NCI-H345 (cell line): ENCODE data around the gene TUG1.

Source experiments
- DNase-seq: peaks from one replicate; lab custom pipeline; 2025; lab: John Stamatoyannopoulos, UW

The TUG1 gene

DNA sequence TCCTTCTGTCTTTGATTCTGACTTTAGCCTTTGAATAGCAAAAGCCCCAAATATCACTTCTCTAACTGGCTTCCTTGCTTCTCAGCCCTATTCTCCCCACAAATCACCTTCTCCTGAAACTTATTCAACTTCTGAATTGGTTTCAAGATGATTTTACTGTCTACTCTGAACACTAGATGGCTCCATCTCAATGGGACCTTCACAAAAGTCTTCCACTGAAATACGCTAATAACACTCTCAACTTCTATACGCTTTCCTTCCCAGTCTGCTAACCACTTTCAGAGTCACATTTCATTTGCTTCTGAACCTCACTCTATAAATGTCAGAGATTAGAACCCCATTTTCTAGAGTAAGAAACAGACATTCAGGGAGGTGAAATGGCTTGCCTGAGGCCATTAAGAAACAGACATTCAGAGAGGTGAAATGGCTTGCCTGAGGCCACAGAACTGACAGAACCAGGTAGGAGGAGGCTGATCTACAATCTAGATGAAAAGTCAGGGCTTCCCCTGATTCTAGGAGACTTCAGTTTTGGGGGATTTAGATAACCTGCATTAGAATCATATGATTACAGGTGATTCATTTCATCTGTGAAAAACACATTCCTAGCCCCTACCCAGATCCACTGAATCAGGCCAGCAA lies 21.1 kb upstream of the TUG1 start:
- DNase-seq: peak; percentile 19

GRCh38 chr22:30948930-30949342 lies 20.1 kb upstream of the TUG1 start:
- no peak for DNase-seq

DNA sequence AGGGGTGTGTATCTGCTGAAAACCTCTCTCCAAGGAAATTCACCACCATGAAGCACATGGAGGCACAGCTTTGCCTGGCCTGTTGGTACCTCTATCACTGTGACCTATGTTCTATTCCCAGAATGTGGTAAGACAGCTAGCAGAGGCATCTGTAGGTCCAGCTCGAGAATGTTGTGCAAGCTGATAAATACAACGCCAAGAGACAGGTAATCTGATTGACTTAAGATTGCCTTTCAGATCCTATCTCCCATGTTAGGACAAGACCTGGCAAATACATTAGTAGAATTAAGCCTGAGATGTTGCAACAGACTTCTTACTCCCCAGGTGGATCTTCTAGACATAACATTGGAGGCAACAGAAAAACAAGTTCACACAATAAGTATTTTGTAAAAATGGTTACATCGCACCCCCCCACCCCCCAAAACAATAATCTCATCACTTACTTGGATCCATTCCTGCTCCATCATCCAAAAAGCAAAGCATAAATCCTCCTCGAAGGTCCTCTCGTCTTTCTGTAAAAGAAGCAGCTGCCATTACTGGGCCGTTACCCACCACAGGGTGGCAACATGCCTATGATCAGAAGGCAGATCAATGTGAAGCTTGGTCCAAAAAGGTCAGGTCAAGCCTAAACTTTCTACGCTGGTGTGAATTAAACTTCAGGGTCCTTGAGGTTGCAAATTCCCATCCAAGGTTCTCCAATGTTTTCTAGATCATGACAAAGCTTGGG lies 19.0 kb upstream of the TUG1 start:
- no peak for DNase-seq

DNA sequence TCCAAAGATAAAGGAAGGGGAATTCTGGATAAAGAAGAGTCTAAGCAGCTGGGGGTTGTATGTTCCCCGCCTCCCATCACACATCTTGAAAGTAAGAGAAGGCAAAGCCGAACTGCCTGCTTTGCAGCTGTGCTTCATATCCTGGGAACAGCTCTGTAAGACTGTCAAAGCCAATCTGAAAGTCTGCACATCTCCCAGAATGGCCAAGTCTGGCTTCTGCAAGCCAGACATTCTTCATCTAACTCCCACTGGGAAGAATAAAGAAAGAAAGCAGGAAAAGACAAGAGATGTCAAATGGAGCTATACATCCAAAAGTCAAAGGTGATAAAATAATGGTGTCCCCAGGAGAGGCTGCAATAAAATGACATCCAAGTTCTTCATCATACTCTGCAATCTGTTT lies 15.9 kb upstream of the TUG1 start:
- no peak for DNase-seq

- no peak for DNase-seq
Measured at GRCh38 chr22:30955153-30955552, 13.9 kb upstream of the TUG1 start.

DNA sequence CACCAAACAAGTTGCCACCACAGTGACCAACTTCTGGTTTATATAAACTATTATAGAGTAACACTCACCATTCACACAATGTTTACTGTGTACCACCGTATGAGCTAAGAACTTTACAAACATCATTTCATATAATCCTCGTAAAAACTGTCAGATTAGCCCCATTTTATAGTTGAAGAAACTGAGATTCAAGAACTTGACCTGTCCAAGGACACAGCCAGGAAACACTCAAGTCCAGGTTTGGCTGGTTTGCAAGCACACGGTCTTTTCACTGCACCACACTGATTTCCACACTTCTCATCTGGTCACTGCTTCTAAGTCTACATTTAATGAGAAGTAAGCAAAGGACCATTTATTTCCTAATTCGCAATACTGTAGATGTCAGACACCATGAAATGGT lies 4.2 kb upstream of the TUG1 start:
- DNase-seq: no peak

DNA sequence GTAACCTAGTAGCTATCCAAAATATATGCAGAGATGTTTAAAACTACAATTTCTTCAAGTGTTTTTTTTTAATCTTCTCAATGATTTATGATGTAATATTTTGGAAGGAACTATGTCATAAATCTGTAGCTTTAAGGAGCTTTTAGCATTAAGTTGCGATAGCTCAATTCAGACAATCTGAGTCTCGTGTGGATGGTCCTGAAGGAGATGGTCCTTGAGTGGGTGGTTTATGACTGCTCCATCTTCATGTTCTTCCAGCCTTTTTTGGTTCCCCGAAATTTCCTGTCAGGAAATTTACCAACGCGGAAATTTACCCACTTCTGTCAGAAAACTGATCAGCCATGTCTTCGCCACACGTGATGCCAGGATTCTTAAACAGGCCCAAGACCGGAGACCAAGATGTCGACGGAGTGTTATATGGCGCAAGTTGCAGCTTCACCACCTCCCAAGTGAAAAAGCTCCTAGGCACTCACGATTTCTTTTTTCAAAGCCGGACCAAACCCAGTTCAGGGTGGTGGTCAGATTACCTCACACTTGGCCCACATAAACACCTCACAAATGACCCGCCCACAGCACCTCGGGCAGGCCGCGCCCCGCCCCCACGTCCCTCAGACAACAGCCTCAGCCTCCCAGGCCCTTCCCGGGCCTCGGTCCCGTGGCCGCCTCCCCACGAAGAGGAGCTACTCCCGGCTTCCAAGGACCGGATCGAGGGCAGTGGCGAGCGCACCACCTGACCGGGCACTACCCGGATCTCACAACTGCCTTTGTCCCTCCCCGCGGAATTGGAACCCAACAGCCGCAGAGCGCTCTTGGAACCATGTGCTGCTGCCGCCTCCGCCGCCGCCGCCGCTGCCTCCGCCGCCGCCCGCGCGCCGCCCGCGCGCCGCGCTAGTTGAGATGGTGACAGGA lies 796 bp upstream of the TUG1 start, which contains the start of gene MORC2:
TSS of gene MORC2 (minus strand) at position 760 of the 909 bp plus-strand sequence. CDS start 885 bp downstream, outside the sequence.
- DNase-seq: peak; percentile 43

DNA sequence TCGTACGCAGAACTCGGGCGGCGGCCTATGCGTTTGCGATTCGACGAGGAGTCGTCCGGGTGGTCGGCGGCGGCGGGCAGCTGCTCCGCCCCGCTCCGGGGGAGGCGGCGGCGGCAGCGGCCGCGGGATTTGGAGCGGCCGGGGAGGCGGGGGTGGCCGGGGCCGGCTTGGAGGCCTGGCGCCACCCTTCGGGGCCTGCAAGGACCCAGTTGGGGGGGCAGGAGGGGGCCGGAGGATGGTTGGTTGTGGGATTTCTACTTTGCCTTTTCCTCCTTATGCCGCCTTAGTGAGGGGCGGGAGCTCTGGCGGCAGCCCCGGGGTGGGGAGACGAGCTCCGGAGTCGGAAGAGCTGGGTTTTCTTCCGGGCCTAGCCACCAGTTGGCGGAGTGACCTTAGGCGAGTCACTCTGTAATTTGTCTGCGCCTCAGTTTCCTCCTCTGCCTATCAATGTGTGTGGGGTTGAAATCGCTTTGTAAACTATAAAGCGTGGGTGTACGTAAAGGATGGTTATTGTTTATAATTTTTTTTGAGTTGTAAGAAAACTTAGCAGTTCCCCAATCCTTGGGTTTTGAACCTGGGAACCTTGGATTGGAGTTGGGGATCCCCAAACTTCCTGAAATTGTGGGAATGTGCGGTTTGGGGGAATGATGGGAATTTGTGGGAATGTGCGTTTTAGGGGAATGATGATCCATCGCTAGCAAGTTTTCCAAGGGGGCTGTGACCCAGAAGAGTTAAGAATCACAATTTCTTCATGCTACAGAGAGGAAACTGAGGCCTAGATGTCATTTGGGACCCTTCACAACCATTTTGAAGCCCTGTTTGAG lies 679 bp downstream of the TUG1 start:
- DNase-seq: peak; percentile 16

GRCh38 chr22:30970356-30970746 lies 1.3 kb downstream of the TUG1 start:
- DNase-seq: no peak

DNA sequence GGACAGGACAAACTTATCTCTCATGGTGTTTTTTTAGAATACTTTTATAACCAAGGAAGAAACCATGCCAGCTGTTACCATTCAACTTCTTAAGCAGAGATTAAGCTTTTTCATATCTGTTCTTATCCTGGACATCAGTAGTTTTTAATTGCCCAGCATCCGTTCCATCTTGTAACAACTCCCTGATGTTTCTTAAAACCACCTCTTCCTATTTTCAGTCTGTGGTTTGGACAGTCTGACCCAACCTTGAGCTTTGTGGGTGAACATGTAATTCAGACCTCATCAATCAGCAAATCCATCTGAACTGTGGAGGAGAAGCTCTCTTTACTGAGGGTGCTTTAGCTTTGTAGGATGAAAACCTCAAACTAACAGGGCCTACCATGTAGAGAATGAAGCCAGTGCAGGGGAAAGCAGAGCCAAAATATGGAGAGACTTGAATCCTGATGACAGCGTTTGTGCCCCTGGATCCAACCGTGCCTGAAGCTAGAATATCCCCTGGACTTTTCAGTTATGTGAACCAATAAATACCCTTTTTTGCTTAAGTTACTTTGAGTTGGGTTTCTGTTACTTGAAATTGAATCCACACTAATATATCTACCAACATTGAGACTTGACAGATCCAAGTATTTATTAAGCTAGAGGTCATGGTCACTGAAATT lies 9.4 kb downstream of the TUG1 start:
- DNase-seq: no peak

DNA sequence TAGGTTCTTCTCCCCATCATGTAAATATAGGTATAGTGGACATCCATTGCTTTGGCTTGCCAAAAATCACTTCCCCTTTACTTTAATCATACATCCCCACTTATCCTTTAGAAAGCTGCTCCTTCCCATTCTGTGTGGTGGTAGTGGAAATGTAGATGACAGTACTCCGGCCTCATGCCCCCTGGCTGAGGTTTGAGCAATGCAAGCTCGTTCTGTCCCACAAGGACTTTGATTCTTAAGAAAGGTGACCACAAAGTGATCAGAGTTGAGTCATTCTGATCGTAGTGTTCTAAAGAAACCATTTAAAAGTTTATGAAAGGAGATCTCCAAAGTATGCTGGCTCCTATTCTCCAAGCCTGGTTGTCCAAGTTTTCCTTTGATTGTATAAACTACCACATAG lies 10.9 kb downstream of the TUG1 start:
- DNase-seq: no peak

GRCh38 chr22:30982512-30982911 lies 13.4 kb downstream of the TUG1 start:
- no peak for DNase-seq

GRCh38 chr22:30984317-30984716 lies 15.3 kb downstream of the TUG1 start:
- no peak for DNase-seq

DNA sequence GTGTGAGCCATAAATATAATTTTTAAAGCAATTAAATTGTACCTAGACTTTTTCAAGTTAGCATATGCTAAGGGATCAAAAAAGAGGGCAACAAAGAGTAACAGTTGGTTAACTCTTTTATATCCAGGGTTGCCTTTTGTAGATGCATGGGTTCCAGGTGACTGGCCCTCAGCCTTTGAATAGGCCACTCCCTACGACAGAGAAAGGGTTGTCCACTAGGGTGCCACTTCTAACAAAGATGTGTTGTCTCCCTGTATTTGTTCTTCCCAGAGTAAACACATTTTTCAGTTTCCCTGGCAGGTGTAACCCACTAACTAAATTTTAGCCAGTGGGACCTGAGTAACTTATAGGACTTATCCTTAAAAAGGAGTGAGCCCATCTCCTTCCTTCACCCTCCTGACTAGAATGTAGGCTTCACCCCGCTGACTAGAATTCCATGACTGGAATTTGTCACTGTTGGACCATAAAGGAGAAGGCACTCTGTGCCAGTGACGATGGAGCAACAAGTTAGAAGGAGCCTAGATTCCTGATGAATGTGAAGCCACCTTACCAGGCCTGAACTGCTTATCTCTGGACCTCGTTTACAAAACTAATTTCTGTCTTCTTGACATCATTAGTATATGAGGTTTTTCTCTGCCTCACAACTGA lies 16.6 kb downstream of the TUG1 start:
- DNase-seq: peak; percentile 66

DNA sequence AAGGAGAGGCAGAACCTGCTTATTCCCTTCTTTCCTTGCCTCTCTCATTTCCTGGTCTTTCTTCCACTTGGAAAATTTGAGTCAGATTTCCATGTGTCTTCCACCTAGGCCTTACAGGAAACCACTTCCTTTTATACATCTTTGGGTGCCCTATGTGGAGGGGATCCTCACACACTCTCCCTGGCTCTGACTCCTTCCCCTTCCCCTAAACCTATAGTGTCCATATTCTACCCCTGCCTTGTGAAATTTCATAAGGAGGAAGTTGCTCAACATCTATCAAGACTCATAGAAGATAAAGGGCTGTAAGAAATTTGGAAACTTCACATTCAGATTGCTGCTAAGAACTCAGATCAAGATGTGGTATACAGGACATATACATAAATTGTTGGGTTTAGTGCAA lies 20.4 kb downstream of the TUG1 start:
- no peak for DNase-seq

GRCh38 chr22:30990690-30991089 lies 21.6 kb downstream of the TUG1 start:
- no peak for DNase-seq

GRCh38 chr22:30992565-30992964 lies 23.5 kb downstream of the TUG1 start:
- no peak for DNase-seq

GRCh38 chr22:30994960-30995359 lies 25.9 kb downstream of the TUG1 start:
- no peak for DNase-seq

DNA sequence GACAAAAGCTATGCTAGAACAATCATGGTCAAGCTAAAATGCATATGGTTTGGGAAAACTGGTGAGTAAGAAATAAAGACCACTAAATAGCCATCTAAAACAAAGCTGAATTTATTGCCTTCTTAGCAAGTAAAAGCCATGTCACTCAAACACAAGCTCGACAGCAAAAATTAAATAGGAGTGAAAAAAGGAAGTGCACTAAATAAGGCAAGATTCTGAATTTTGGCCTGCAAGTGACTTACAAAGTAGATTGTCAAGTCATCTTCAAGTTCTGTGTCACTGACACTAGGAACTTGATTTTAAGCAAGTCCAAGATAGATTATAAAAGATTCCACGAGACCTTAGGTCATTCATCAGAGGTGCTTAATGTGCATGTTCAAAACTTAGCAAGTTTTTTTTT lies 27.4 kb downstream of the TUG1 start:
- DNase-seq: no peak

- DNase-seq: no peak
Measured at GRCh38 chr22:30998329-30998728, 29.3 kb downstream of the TUG1 start.
